Kidney epithelial cell (primary cell): ENCODE results near the gene GLRA2. TPM values are rescaled to one million over a fixed set of nuclear protein-coding genes. Genes with fewer than 3 reads are reported as not detected.
A peak's percentile ranks its signal among the peaks of the same experiment; 100 is the strongest.

Source experiments
- DNase-seq: peaks from one replicate; pipeline ENCODE4 v3.0.0-alpha.2; 2010; ENCODE audit warnings: low read depth
- H3K27me3 ChIP-seq: 2 replicates; pipeline ENCODE4 v1.6.0; 2011; ENCODE audit warnings: low read length; ENCODE audit not compliant: control insufficient read depth, insufficient read depth
- H3K36me3 ChIP-seq: 2 replicates; pipeline ENCODE4 v1.5.1; 2011; ENCODE audit warnings: low read length; ENCODE audit not compliant: control insufficient read depth, insufficient read depth
- H3K4me3 ChIP-seq: 2 replicates; pipeline ENCODE4 v1.5.1; 2011; ENCODE audit warnings: low read depth, mild to moderate bottlenecking, control low read depth, low read length
- CTCF ChIP-seq: IDR thresholded peaks from 2 replicates; pipeline ENCODE4 v1.5.1; 2011; ENCODE audit warnings: mild to moderate bottlenecking, moderate library complexity, low read length, control low read depth, inconsistent platforms; ENCODE audit not compliant: insufficient read depth, poor library complexity, severe bottlenecking
- total RNA-seq: library from RNA; depleted of rRNA; stranded (reverse); fragments of >200 nt; gene quantifications from 2 replicates; pipeline ENCODE4 v1.2.3, GENCODE V29; 2015

The GLRA2 gene
- total RNA-seq, 1 donor from 2014 or later = not detected

GRCh38 chrX:14694611-14695010, 165.3 kb downstream of the GLRA2 start:
- DNase-seq = no peak
- H3K27me3 ChIP-seq = no peaks in the 10 kb centered on the region
- no peak for TF ChIP-seq CTCF
- H3K36me3 ChIP-seq = no peaks in the 10 kb centered on the region
- H3K4me3 ChIP-seq = no peak overlapping the region

DNA sequence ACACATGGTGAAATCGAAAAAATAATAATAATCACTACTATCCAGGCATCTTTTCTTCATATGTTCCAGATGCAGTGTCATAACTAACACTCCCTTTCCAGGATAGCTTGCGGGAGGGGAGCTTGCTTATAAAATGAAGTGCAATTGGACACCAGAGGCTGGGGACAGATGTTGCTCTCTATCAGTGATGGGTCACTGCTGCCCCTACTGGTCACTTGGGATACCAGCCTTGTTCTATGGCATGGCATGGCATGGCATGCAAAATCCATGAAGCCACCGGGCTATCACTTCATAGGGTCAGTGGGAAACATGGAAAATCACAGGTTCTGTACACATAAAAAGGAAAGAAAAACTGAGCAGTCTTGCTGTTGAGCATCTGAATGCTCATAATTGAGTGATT, 168.1 kb downstream of the GLRA2 start:
- Histone ChIP-seq H3K4me3 (no peak overlapping the region), H3K36me3 (no peaks in the 10 kb centered on the region), H3K27me3 (no peaks in the 10 kb centered on the region)
- no peak for DNase-seq
- peak; percentile 68 for TF ChIP-seq CTCF

- TF ChIP-seq CTCF = no peak
- Histone ChIP-seq H3K36me3 (no peaks in the 10 kb centered on the region), H3K27me3 (no peaks in the 10 kb centered on the region), H3K4me3 (no peak overlapping the region)
- DNase-seq = no peak
Observed at GRCh38 chrX:14698790-14699189, 169.5 kb downstream of the GLRA2 start.

GRCh38 chrX:14700982-14701381, 171.6 kb downstream of the GLRA2 start:
- no peaks in the 10 kb centered on the region for H3K36me3 ChIP-seq
- TF ChIP-seq CTCF = no peak

GRCh38 chrX:14702145-14702544, 172.8 kb downstream of the GLRA2 start:
- Histone ChIP-seq H3K36me3 (no peaks in the 10 kb centered on the region), H3K27me3 (no peaks in the 10 kb centered on the region), H3K4me3 (no peak overlapping the region)
- no peak for DNase-seq
- TF ChIP-seq CTCF = no peak

More at GRCh38 chrX:14700982-14701381, 171.6 kb downstream of the GLRA2 start:
- Histone ChIP-seq H3K4me3 (no peak overlapping the region), H3K27me3 (no peaks in the 10 kb centered on the region)
- no peak for DNase-seq

DNA sequence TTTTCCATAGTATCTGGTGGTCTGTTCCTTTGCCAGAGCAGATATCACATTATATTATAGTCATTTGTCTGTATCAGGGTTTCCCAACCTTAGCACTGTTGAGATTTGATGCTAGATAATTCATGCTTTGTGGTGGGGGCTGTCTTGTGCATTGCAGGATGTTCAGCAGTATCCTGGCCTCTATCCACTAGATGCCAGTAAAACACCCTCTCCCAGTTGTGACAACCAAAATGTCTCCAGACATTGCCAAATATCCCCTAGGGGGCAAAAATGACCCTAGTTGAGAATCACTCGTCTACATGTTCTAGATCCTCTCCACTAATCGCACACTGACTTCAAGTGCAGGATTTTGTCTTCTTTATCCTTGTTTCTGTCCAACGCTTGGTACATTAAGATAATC, 182.8 kb downstream of the GLRA2 start:
- DNase-seq = no peak
- Histone ChIP-seq H3K4me3 (no peak overlapping the region), H3K36me3 (no peaks in the 10 kb centered on the region), H3K27me3 (no peaks in the 10 kb centered on the region)
- no peak for TF ChIP-seq CTCF
